ENCODE measurements around the gene ZDBF2.

DNA sequence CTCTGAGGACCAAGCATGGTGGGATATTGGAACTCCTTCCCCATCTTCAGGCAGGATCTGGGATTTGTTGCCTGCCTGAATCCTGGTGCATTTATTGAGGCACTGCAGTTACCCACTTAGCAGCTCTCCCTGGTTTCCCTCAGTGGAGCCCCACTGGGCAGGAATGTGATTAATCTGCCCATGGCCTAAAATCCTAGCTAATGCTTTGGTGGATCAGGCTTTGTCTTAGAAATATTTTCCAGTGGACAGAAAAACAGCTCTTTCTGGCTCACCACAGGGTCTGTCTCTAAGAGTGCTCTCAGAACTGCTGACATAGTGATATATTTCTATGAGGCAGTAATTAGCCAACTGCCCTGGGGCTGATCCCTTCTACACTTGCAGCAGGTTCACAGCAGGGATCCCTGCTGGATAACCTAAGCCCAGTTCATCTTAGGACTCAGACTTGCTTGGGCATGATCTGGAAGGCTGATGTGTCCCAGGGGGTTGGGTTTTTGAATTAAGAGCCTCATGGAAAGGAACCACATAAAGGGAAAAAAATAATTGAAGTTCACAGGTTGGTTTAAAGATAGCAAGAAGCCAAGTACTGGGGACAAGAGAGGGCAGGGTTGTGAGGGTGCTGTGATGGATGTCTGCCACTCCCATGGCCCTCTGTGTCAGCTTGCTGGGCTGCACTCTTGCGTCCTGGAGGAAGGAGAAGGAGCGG lies 44.3 kb upstream of the ZDBF2 start:
- TF ChIP-seq POLR2AphosphoS5 (IDR thresholded peaks at IDR 0.05) (no peak), EP300 (IDR thresholded peaks at IDR 0.05) (no peak), POLR2A (IDR thresholded peaks at IDR 0.05) (no peak)
- TF ChIP-seq, protein P1, sequence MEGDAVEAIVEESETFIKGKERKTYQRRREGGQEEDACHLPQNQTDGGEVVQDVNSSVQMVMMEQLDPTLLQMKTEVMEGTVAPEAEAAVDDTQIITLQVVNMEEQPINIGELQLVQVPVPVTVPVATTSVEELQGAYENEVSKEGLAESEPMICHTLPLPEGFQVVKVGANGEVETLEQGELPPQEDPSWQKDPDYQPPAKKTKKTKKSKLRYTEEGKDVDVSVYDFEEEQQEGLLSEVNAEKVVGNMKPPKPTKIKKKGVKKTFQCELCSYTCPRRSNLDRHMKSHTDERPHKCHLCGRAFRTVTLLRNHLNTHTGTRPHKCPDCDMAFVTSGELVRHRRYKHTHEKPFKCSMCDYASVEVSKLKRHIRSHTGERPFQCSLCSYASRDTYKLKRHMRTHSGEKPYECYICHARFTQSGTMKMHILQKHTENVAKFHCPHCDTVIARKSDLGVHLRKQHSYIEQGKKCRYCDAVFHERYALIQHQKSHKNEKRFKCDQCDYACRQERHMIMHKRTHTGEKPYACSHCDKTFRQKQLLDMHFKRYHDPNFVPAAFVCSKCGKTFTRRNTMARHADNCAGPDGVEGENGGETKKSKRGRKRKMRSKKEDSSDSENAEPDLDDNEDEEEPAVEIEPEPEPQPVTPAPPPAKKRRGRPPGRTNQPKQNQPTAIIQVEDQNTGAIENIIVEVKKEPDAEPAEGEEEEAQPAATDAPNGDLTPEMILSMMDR (IDR thresholded peaks at IDR 0.05): no peak
